KOPT-K1 (cell line): Measurements from ENCODE around the gene INF2.

Source experiments
- H3K27ac ChIP-seq: fragments of 200-600 bp; sonication (generic); 2 replicates; pipeline ENCODE4 v1.5.1; 2016; ENCODE audit warnings: antibody characterized with exemption, mild to moderate bottlenecking, low read depth, low read length; ENCODE audit not compliant: poor library complexity, severe bottlenecking
- H3K36me3 ChIP-seq: fragments of 200-600 bp; sonication (generic); 2 replicates; pipeline ENCODE4 v1.5.1; 2017; ENCODE audit warnings: antibody characterized with exemption, mild to moderate bottlenecking, low read length, moderate library complexity; ENCODE audit not compliant: insufficient read depth
- H3K9me3 ChIP-seq: fragments of 200-600 bp; sonication (generic); 2 replicates; pipeline ENCODE4 v1.5.1; 2017; ENCODE audit warnings: antibody characterized with exemption, low read length, mild to moderate bottlenecking; ENCODE audit not compliant: insufficient read depth, poor library complexity, severe bottlenecking

Gene INF2

DNA sequence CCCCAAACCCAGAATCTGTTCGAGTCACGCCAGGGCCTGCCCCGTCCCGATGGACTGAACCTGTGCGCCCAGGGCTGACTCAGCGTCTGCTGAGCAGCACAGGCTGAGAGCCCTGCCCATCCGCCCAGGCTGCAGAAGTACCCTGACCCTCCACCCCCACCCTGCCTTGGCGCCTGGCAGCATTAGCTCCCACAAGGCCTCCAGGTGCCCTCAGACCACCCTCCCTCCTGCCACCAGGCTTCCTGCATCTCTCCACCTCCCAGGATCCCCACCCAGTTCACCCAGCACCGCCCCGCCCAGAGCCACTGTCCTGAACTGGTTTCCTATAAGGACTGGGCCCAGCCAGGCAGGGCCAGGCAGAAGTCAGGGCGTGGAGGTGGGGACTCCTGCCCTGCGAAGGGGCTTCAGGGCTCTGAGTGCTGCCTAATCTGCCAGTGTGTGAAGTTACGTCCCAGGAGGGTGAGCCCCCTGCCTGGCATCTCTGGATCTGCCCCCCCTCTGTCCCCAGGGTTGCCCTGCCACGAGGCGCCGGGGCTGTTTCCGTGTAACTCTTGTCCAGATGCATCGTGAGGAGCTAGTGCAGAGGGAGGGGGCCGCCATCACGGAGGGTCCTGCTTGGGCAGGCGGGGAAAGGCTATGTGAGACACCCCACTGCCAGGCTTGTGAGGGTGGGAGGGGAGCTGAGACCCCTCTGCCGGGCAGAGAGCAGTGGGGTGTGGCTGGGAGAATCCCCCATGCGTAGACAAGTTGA, 43.7 kb downstream of the INF2 start:
- no peaks in the 10 kb centered on the region for H3K9me3 ChIP-seq
- no peak overlapping the region for H3K27ac ChIP-seq
- H3K36me3 ChIP-seq: no peaks in the 10 kb centered on the region

DNA sequence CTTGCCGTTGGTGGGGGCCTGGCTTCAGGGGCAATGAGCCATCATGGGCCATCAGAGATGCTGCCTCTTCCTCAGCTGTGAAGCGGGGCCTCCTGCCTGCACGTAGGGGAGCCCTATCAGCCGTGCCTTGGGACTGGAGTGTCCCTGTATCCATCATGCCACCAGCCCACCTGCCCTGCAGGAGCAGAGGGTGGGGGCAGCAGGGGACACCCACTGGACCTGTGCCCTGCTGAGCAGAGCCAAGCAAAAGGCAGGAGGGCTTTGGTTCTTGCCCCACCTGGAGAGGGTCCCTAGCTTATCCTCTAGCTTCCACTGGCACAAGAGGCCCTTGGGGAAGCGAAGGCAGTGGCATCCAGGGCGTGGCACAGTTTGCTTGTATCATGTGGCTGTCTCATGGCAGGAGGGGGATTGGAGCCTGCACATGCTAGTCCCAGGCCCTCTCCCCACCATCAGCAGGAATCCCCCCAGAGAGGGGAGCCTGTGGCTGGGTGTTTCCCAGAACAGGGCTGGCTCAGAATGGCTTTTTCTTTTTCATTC, 44.7 kb downstream of the INF2 start:
- no peaks in the 10 kb centered on the region for H3K36me3 ChIP-seq
- H3K27ac ChIP-seq: no peak overlapping the region
- no peaks in the 10 kb centered on the region for H3K9me3 ChIP-seq

DNA sequence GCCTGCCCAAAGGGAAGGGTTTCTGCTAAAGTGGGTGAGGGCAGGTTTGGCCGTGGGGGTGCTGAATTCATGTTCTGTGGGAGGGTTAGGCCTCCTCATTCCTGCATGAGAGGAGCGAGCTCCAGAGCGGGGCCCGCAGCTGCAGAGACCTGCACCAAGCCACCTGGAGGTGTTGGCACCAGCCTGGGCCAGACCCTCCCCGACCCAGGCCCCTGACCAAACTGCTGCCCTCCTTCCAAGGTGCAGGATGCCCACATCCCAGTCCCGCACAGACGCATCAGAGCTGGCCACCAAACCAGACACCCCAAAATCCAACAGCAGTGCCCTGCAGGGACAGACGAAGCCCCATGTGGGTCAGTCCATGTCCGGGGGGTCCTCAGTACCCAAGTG, 45.2 kb downstream of the INF2 start:
- no peak overlapping the region for H3K27ac ChIP-seq

DNA sequence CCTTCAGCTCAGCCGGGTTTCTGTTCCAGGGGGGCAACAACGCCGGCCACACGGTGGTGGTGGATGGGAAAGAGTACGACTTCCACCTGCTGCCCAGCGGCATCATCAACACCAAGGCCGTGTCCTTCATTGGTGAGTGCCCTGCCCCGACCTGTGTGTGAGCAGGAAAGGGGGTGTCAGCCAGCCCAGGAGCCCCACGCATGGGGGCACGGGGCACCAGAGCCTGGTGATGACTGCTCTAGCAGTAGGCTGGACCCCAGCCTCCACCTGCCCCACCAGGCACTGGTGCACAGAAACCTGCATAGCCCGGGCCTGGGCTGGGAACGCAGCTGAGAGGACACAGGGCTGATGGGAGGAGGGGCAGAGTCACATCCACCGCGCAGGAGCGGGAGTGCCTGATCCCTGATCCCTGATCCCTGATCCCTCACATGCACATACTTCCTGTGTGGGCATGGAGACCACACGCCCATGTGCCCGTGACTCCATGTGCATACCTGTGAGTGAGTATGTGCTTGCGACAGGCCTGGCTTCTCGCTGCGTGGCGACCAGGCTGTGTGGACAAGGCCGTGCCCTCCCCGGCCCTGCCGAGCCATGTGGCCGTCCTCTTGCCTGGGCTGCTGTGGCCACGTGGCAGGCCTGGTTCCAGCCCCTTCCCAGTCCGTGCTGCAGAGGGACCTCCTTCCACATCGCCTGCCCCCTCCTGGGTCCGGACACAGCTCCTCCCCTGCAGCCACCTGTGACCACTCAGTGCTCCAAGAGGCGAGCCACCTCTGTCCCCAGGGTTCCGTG, 45.8 kb downstream of the INF2 start:
- Histone ChIP-seq H3K36me3 (no peaks in the 10 kb centered on the region), H3K27ac (no peak overlapping the region), H3K9me3 (no peaks in the 10 kb centered on the region)

More for the DNA sequence above, 45.2 kb downstream of the INF2 start:
- Histone ChIP-seq H3K36me3 (no peaks in the 10 kb centered on the region), H3K9me3 (no peaks in the 10 kb centered on the region)

DNA sequence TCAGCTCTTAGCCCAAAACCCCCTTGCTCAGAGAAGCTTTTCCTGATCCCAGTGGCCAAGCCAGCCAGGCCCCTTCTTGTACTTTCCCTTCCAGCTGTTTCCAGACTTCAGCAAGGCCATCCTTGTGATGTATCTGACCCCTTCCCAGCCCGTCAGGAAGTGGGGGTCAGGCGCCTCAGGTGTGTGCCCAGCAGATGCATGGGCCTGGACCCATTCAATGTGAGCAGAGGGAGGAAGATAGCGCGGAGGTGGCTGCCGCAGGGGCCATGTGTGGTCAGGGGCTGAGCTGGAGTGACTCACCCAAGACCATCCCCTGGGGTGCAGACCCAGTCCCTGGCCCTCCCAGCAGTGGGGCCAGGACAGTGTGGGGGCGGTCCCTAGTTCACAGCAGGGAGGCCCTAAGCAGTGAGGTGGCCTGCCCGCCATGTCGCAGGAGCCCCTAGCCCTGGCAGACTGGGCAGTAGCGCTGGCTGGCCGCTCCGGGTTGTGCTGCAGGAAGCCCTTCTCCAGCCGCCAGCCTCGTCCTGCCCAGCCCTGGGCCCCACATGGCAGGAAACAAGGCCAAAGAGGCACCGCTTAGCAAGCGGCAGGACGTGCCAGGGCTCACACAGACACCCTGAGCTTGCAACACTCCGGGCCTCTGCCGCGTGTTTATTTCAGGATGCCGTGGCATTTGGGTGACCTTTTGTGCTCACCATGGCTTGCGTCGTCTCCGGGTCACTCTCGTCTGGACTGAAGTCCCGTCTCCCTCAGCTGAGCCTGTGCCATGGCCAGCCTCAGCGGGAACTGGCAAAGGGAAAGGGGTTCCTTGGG, 46.6 kb downstream of the INF2 start:
- H3K9me3 ChIP-seq: no peaks in the 10 kb centered on the region
- H3K36me3 ChIP-seq: no peaks in the 10 kb centered on the region
- H3K27ac ChIP-seq: no peak overlapping the region

DNA sequence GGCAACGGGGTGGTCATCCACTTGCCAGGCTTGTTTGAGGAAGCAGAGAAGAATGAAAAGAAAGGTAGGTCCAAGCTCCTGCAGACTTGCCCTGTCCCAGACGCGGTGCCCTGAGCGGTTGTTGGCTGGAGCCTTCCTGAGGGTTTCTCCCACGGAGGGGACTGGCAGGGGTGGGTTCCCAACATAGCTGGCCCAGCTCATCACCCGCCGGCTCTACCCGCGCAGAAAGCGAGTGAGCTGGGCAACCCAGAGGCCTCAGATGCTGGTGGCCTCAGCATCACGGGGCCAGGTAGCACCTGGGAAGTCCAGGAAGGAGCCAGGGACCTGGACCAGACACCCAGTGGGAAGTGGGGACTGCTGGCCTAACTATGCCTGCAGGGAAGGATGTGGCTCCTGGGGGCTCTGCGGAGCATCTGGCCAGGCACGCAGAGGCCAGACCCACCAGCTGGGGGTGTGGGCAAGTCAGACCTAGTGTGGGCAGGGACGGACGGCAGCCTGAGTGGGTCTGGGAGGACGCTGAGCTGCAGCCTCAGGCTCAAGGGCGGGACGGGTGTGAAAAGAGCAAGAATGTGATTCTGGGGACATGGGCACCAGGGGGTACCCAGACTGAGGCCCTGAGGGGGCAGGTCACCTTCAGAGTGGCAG, 49.1 kb downstream of the INF2 start:
- H3K27ac ChIP-seq: no peak overlapping the region
- no peaks in the 10 kb centered on the region for H3K9me3 ChIP-seq
- H3K36me3 ChIP-seq: no peaks in the 10 kb centered on the region

DNA sequence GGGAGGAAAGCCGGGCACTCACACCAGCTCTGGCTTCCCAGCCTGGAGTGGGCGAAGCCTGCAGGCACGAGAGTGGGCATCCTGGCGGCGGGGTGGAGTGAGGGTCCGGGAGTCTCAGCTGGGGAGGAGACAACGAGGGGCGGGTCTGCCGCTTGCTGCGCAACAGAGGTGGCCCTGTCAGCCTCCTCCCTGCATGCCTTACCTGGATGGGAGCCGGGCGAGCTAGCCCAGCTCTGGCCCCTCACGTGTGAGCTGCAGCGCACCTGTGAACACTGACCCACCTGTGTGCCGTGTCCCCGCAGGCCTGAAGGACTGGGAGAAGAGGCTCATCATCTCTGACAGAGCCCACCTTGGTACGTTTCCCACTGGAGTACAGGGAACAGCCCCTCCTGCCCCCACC, 49.6 kb downstream of the INF2 start:
- Histone ChIP-seq H3K36me3 (no peaks in the 10 kb centered on the region), H3K9me3 (no peaks in the 10 kb centered on the region), H3K27ac (no peak overlapping the region)

DNA sequence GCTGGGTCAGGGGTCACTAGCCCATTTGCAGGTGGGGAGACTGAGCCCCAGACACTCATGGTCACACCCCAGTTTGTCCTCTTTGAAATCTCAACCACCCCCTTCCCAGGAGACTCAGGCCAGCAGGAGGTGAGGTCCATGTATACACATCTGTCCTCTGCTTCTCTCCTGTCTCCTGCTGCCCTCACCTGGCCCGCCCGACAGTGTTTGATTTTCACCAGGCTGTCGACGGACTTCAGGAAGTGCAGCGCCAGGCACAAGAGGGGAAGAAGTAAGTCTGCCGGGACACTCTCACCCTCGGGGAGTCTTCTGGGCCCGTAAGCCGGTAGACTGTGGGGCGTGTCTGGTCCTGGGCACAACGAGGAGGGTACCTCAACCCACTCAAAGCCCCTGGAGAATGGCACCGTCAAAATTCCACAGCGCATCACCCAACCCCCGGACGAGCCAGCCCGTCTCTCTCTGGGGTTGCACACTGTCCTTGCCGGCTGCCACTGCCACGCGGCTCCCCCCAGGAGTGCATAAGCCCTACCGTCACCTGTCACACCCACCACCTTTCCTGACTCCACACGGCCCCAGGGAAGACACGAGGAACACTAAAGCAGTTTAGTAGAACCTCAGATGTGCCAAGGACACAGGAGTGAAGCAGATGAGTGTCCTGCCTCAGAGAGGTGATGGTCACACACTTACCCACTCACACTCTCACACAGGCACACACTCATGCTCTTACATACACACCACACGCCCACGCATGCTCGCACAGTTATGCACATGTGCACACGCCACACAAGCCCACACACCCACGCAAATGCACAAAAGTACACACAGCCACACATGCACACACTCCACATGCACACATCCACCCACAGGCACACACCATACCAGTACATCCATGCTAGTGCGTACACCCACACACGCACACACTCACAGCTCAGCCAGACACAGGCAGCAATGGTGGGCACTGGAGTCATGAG, 50.4 kb downstream of the INF2 start:
- no peak overlapping the region for H3K27ac ChIP-seq
- H3K36me3 ChIP-seq: no peaks in the 10 kb centered on the region
- H3K9me3 ChIP-seq: no peaks in the 10 kb centered on the region

DNA sequence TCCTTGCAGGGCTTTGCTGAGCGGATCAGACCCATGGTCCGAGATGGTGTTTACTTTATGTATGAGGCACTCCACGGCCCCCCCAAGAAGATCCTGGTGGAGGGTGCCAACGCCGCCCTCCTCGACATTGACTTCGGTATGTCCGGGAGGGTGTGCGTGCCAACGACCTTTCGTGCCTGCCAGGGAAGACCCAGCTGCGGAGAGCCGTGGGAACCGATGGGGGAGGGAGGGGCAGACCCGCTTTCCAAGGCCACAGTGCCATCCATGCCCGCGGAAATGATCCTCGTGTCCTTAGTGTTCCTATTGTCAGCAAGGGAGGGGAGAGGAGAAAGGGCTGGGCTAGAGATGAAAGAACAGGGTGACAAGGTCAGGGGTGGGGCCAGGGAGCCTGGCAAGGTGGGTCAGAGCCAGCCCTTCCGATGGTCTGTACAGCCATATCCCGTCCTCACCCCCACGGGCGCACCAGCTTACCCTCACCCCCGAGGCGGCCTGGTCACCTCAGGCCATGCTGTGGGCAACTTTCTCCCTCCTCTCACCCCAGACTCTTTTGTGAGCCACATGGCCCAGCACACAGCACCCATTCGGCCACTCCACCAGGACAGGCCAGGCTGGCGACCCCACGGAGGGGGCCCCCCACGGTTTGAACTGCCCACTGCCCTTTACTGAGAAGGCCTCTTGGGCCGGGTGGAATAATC, 51.8 kb downstream of the INF2 start:
- Histone ChIP-seq H3K36me3 (no peaks in the 10 kb centered on the region), H3K9me3 (no peaks in the 10 kb centered on the region), H3K27ac (no peak overlapping the region)

DNA sequence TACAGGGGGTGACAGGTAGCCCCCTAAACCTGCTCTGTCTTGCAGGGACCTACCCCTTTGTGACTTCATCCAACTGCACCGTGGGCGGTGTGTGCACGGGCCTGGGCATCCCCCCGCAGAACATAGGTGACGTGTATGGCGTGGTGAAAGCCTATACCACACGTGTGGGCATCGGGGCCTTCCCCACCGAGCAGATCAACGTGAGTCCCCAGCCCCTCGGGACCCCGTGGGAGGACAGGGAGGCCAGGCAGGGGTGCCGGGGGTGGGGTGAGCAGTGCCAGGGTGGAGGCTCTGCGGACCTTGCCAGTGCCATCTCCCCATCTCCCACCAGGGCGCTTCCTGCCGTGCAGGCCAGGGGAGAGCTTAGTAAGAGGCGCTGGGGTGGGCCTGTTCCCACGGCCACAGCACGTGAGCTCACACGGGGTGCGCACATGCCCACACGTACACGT, 52.4 kb downstream of the INF2 start:
- Histone ChIP-seq H3K27ac (no peak overlapping the region), H3K9me3 (no peaks in the 10 kb centered on the region), H3K36me3 (no peaks in the 10 kb centered on the region)

DNA sequence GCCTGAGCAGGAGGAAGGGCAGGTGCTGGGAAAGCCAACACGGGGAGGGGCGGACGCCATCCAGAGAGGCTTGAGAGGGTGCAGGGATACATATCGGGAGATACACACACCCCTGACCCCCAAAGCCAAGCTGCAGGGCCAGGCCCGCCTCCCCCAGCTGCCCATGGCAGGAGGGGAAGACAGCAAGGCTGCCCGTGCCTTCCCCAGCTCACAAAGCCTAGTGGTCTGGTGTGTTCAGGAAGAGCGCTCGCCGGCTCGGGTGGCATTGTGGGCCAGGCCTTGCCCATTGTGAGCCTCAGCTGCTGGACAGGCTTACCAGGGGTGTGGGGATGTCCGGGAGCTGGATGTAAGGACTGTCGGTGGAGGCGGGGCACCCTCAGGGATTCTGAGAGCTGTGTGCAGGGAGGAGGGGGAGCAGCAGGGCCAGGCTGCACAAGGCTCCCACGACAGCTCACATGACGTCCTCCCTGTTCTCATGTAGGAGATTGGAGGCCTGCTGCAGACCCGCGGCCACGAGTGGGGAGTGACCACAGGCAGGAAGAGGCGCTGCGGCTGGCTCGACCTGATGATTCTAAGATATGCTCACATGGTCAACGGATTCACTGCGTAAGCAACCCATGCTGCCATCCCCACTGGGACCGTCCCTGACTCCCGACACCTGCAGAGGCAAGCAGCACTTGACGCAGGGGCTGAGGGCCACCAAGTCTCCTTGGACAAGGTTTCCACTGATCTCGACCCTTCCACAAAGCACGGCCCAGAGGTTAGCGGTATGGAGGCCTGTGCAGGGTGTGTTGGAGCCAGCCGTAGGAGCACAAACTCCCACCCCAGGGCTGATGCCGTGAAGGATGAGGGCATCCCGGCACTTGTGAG, 53.4 kb downstream of the INF2 start:
- H3K27ac ChIP-seq: no peak overlapping the region

DNA sequence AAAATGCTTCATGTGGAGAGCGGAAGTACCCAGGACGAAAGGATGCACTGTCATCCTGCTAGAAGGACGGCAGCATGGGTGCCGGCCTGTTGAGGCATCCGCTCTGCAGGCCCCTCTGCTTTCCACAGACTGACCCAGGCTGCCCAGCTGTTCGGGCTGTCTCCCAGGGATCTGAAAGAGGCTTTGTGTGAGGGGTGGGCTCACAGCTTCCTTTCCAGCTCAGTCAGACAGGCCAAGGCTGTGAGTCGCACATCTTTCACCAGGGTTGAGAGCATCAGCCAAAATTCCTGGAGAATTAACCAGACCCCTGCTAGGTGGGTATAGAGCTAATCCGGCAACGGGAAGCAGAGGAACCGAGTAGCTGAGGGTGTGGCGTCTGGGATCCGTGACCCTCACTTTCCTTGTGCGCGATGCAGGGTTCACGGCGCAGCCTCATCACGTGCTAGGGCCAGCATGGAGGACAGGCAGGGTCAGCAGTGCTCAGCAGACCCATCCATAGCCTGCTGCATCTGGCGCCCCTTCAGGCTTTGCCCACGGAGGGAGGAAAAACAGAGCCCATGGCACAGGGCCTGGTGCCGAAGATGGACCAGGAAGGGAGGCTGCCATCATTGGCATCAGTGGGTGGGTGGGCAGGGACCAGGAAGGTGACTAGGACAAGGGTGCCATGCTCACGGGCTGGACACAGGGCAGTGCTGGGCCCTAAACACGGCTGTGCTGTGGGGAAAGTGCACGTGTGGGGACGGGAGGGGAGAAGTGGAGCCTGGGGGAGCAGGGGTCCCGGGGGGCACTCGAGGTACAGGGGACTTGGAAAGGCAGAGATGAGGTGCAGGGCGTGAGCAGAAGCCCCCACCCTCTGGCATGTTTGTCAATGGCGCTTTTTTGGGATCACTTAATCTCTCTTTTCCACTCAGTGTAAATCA, 54.3 kb downstream of the INF2 start:
- H3K9me3 ChIP-seq: no peaks in the 10 kb centered on the region
- no peak overlapping the region for H3K27ac ChIP-seq
- no peaks in the 10 kb centered on the region for H3K36me3 ChIP-seq

More for the DNA sequence above, 53.4 kb downstream of the INF2 start:
- Histone ChIP-seq H3K36me3 (no peaks in the 10 kb centered on the region), H3K9me3 (no peaks in the 10 kb centered on the region)
